ENCODE results near the gene KCTD18.

Gene KCTD18

GRCh38 chr2:200454927-200455801, 54.7 kb downstream of the KCTD18 start:
- no peak for DNase-seq (ENCODE audit: low read depth in 2 of 2)

DNA sequence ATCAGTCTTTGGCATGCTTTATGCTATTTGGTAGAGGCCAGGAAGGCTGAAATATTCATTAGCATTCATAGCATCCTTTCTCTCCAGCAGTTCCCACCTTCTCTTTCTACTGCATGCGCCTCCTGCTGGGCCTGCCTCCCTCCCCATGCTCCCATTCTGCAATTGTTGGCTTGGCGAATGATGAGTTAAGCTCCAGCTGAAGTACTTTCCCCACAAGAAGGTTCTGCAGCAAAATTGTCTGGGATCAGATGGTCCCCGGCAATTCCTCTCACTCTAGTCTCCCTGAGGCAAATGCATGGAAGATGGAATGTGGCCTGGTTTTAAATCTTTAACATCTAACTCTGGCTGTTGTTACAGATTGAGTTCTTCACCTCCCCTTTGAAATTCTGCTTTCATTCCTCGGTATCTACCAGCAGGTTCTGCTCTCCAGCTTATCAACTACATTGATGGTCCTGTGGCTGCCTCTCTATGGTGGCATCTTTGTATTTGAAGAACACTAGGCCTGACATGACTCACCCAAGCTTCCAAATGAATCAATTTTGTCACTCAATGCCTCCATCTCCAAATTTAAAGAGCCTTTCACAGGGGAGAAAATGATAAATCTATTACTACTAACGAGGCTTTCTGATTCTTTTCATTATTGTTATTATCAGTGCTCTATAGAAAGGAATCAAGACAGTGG, 55.9 kb downstream of the KCTD18 start:
- DNase-seq (ENCODE audit: low read depth in 2 of 2): no peak

DNA sequence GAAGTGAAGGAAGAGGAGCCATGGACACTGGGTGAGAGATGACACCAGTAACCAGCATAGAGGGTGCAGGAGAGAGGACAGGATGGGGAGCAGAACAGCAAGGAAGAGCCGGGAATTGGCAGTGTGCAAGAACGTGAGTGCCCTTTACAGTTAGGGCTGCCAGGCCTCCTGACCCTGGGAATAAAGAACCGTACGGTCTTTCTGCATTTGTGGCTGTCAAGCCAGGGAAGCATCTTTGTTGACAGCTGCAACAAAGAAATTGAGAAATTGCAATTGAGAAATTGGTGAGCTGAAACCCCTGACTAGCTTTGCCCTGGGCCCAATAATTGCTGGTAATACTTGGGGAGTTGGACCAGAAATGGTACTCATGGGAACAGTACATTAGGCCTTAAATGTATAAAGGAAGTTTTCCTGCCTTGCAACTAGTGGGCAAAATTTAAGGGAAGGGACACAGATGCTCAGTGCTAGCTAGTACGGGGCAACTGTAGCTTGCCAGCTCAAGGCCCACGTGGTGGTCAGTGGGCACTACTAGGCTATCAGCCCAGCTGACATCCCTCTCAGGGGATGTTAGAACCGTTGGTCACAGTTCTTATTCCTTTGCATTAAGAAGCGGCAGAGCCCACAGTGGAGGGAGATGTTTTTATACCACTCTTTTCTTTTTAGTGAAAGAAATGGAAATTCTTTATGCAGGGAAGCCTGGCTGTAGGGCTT, 56.6 kb downstream of the KCTD18 start:
- no peak for DNase-seq (ENCODE audit: low read depth in 2 of 2)

DNA sequence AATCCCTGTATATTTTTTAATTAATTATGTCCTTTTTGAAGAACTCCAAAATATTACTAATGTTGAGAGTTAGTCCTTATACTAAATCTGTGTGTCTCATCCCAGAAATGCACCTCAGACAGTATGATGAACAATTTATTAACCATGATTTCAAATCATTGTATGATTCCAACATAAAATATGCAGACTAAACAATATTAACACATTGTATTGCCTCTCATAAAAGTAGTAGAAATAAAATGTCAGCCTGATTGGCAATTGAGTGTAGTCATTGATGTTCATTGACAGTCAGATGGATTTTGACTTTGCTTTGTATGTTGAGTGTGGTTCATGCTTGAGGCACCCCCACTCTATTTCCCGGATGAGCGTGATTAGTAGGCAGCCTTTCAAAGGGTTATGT, 57.5 kb downstream of the KCTD18 start:
- no peak for DNase-seq (ENCODE audit: low read depth in 2 of 2)

- DNase-seq (ENCODE audit: low read depth in 2 of 2): no peak
Observed at GRCh38 chr2:200451511-200451910, 58.4 kb downstream of the KCTD18 start.

DNA sequence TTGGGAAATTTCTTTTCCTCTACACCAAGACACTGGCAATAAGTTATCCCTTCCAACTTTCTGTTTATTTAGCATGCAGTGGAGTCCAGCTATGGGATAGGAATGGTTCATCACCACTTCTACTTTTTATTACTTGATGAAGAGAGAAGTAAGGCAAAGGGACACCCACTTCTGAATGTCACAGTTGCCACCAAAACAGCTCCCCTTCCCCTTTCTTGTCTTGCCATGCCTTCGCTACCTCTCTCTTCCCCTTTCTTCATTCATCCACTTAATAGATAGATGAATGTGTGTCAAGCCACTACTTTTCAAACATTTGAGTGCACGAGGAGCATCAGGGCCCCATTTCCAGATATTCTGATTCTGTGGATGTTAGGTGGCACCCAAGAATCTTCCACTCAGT, 59.6 kb downstream of the KCTD18 start:
- DNase-seq (ENCODE audit: low read depth in 2 of 2): no peak

GRCh38 chr2:200449149-200449548, 60.7 kb downstream of the KCTD18 start:
- DNase-seq (ENCODE audit: low read depth in 2 of 2): no peak

GRCh38 chr2:200448455-200448854, 61.4 kb downstream of the KCTD18 start:
- DNase-seq (ENCODE audit: low read depth in 2 of 2): no peak

- no peak for DNase-seq (ENCODE audit: low read depth in 2 of 2)
Observed at GRCh38 chr2:200447139-200447855, 62.6 kb downstream of the KCTD18 start.

GRCh38 chr2:200446612-200447011, 63.3 kb downstream of the KCTD18 start:
- no peak for DNase-seq (ENCODE audit: low read depth in 2 of 2)

DNA sequence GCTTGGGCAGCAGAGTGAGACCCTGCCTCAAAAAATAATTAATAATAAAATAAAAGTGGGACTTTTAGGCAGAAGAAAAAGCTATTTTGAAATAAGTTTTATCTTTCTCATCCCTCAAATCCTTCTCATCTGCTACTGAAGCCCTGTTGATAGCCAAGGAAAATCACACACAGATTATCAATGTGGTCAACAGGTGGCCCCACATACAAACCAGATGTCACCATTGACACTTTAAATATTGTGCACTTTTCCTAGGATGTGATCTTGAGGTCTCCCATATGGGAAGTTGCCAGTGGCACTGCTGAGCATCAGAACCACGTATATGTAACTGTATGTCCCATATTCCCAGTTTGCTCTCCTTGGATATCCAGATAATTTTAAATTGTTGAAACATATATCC, 64.6 kb downstream of the KCTD18 start:
- DNase-seq (ENCODE audit: low read depth in 2 of 2): no peak

DNA sequence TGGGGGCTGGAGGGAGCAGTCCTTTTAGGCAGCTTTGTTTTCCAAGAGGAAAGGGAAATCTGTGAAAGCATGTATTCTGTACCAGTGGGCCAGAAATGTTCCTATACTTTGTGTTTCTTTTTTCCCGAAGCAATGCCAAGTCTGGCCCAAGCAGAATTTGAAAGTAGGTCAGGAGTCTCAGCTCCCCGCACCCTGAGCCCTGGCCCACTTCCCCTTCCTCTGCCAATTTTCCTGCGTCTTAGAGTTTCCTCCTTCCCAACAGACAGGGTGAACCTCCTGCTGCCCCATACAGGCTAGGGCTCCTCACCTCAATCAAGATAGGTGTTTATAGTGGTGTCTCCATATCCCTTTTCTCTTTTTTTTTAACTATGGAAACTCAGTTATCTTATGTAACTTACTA, 65.3 kb downstream of the KCTD18 start:
- DNase-seq (ENCODE audit: low read depth in 2 of 2): no peak

DNA sequence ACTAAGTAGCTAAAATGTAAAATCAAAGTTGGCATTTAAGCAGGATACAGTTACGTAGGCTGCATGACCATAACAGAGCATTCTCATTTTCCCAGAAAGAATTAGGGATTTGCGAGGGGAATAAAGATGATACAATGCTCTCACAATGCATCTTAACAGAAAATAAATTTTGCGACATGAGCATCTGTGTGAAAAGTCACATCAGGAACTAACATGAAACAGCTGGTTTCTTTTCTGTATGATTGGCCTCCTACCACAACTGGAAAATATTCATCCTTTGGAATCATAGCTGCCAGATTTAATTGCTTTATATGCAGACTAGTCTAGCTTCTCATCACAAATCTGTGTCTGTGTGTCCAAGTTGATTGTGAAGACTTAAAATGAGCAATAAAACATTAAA, 66.0 kb downstream of the KCTD18 start:
- no peak for DNase-seq (ENCODE audit: low read depth in 2 of 2)

DNA sequence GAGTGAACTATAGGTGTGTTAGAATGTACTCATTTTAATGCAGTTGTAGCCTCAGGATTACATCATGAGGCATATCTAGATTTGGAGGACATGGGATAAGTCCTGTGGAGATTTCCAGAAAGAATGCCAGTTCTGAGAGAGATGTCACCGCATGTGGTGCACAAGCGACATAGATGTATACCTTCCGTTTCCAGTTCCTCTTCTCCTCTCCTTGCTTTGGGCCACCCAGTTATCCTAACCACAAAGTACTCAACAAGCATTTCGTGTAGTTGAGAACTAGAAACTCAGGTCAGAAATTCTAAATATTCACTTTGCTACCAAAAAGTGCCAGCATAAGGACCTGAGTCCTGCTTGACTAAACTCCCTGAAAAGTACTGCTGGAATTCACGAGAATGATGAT, 66.5 kb downstream of the KCTD18 start:
- no peak for DNase-seq (ENCODE audit: low read depth in 2 of 2)

DNA sequence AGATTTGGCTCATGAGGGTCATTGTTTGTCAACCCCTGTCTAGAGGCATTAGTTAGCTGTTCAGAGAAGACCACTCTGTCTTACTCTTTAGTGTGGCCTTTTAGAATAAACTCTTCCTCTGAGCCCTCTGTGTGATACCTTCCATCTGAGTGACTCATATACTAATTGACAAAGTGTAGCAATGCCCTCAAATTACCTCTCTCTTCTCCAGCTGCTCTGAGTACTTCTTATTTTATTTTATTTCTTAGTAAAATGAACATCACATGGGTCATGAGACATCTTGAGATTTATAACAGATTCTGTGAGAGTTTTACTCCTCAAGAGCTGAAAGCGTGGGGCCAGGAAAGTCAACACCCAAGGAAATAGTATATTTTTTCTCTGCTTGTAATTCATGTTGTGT, 67.4 kb downstream of the KCTD18 start:
- DNase-seq (ENCODE audit: low read depth in 2 of 2): no peak

DNA sequence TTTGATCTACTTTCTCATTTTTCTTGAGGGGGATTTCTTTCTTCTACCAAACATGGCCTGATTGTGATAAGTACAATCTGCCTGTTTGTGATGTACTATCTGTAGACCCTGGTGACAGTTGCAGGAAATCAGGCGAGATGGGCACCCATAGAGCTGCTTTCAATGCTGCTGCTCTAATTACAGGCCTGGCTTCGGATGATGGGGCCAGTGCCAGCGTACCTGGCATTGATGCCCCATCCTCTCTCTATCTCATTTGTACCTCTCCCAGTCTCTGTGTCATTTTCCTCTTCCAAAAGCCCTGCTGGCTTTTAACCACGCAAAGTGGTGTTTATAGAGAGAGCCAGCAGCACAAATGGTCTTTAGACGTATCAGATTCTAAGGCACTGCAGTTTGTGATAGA, 69.9 kb downstream of the KCTD18 start:
- no peak for DNase-seq (ENCODE audit: low read depth in 2 of 2)
